Measurements from ENCODE around the gene MBP. TPM values are rescaled to one million over a fixed set of nuclear protein-coding genes. Genes with fewer than 3 reads are reported as not detected.
A peak's percentile ranks its signal among the peaks of the same experiment; 100 is the strongest.

MBP gene
- total RNA-seq, 1 donor from 2014 or later = 22.4 TPM

GRCh38 chr18:77015169-77015568 is 117.4 kb downstream of the MBP start:
- Histone ChIP-seq H3K4me3 (ENCODE audit: low read length in 3 of 3) (no peak overlapping the region), H3K36me3 (ENCODE audit: control insufficient read depth in 3 of 3, insufficient read depth in 3 of 3, low read length in 3 of 3) (peaks cover 8 to 14% (median 10%) of the 10 kb centered on the region in 3 donors), H3K27me3 (ENCODE audit: control insufficient read depth in 3 of 3, insufficient read depth in 3 of 3, low read length in 3 of 3) (no peaks in the 10 kb centered on the region), H3K4me1 (ENCODE audit: control insufficient read depth in 3 of 3, insufficient read depth in 3 of 3, low read length in 3 of 3) (peaks cover 16 to 24% (median 21%) of the 10 kb centered on the region in 3 donors), H3K9me3 (ENCODE audit: control insufficient read depth in 3 of 3, low read length in 3 of 3) (no peaks in the 10 kb centered on the region), H3K9ac (ENCODE audit: low read depth in 1 of 3, low read length in 3 of 3) (no peak overlapping the region), H3K27ac (ENCODE audit: low read depth, low read length) (no peak overlapping the region)

DNA sequence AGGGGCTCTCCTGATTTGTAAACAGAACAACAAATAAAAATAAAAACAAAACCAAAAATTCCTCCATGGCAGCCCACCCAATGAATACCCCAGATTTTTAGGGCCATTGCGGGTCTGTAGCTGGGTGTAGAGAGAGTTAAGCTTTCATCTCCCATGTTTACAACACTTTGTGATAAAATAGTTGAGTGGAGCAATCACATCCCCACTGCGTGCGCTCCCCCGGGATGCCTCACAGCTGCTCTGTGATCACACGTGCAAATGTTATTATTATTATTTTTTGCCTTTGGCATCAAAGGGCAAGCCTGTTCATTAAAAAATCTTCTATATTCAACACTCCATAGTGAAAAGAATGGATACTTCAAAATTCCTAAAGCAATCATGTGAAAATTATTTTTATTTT is 118.0 kb downstream of the MBP start:
- Histone ChIP-seq H3K4me3 (ENCODE audit: low read length in 3 of 3) (no peak overlapping the region), H3K4me1 (ENCODE audit: control insufficient read depth in 3 of 3, insufficient read depth in 3 of 3, low read length in 3 of 3) (peaks cover 16 to 22% (median 21%) of the 10 kb centered on the region in 3 donors)

DNA sequence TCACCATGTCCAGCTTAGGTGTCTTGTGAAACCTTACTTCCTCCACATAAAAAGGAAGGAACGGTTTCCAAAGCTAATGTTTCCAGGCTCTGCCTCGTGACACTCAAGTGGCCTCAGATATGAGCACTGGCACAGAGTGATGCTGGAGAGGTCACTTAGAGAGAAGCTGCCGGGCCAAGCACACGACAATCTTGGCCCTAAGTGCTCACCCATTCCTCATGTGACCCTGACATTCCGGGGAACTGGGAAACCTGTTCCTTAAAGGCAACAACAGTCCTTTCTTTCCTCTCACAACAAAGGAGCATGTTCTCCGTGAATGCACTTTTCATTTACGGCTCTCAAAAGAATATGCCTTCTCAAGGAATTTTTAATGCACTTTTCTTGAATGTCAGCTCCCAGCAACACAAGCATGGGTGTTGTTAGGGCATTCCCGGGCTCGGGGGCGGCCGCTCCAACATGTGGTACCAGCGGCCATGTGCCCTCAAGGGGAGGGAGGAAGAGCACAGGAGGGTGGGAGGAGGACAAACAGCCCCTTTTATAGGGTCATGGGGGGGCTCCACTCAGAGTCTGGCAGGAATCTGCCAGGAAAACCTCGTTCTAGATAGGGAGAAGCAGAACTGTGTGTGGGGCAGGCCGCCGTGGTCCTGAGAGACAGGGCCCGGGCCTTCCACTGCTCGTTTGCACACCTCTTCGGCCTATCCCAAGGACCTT is 118.6 kb downstream of the MBP start:
- Histone ChIP-seq H3K27me3 (ENCODE audit: control insufficient read depth in 3 of 3, insufficient read depth in 3 of 3, low read length in 3 of 3) (no peaks in the 10 kb centered on the region), H3K9me3 (ENCODE audit: control insufficient read depth in 3 of 3, low read length in 3 of 3) (no peaks in the 10 kb centered on the region), H3K9ac (ENCODE audit: low read depth in 1 of 3, low read length in 3 of 3) (peak overlapping the region; percentile 42 to 80 (median 57)), H3K27ac (ENCODE audit: low read depth, low read length) (peak overlapping the region; percentile 87), H3K36me3 (ENCODE audit: control insufficient read depth in 3 of 3, insufficient read depth in 3 of 3, low read length in 3 of 3) (peaks cover 7 to 12% (median 8%) of the 10 kb centered on the region in 3 donors), H3K4me1 (ENCODE audit: control insufficient read depth in 3 of 3, insufficient read depth in 3 of 3, low read length in 3 of 3) (peaks cover 16 to 22% (median 21%) of the 10 kb centered on the region in 3 donors), H3K4me3 (ENCODE audit: low read length in 3 of 3) (peak overlapping the region; percentile 3 to 37 (median 17))

More for the DNA sequence above, 118.0 kb downstream of the MBP start:
- Histone ChIP-seq H3K9ac (ENCODE audit: low read depth in 1 of 3, low read length in 3 of 3) (peak overlapping the region; percentile 42 to 80 (median 57)), H3K27ac (ENCODE audit: low read depth, low read length) (peak overlapping the region; percentile 87), H3K9me3 (ENCODE audit: control insufficient read depth in 3 of 3, low read length in 3 of 3) (no peaks in the 10 kb centered on the region), H3K36me3 (ENCODE audit: control insufficient read depth in 3 of 3, insufficient read depth in 3 of 3, low read length in 3 of 3) (peaks cover 8 to 13% (median 10%) of the 10 kb centered on the region in 3 donors), H3K27me3 (ENCODE audit: control insufficient read depth in 3 of 3, insufficient read depth in 3 of 3, low read length in 3 of 3) (no peaks in the 10 kb centered on the region)

DNA sequence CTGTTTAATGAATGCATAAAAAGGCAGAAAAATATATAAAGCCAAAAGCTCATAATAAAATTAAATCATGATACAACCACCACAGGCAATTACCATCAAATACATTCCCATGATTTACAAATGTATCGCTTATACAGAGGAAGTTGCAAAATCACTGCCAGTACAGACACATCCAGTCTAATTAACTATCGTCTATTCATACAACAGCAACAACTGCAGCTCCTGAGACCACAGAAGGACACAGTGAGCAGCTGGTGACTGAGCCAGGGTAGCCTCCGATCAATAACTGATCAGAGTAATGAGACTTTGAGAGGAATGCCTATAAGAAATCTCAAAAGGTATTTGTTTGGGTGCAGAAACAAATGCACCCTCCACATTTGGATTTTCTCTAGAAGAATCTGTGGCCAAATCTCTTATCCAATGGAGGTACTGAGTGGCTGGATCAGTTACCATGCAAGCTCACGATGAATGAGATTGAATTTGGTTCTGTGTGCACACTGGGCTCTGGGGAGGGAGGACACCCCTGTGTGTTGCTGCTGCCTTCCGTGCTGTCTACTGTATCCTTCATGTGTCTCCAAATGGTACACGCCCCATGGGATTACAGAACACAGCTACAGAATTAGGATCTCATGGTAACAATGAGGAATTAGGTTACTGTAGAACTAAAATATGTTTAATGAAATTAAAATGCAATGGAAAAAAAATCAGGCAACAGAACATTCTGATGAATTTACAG is 119.6 kb downstream of the MBP start:
- Histone ChIP-seq H3K27ac (ENCODE audit: low read depth, low read length) (peak overlapping the region; percentile 87), H3K4me3 (ENCODE audit: low read length in 3 of 3) (no peak overlapping the region), H3K4me1 (ENCODE audit: control insufficient read depth in 3 of 3, insufficient read depth in 3 of 3, low read length in 3 of 3) (peaks cover 16 to 25% (median 22%) of the 10 kb centered on the region in 3 donors), H3K9ac (ENCODE audit: low read depth in 1 of 3, low read length in 3 of 3) (peak overlapping the region in 2 of 3 donors; percentile 24 to 80), H3K9me3 (ENCODE audit: control insufficient read depth in 3 of 3, low read length in 3 of 3) (no peaks in the 10 kb centered on the region), H3K36me3 (ENCODE audit: control insufficient read depth in 3 of 3, insufficient read depth in 3 of 3, low read length in 3 of 3) (peaks cover 7 to 12% (median 9%) of the 10 kb centered on the region in 3 donors), H3K27me3 (ENCODE audit: control insufficient read depth in 3 of 3, insufficient read depth in 3 of 3, low read length in 3 of 3) (no peaks in the 10 kb centered on the region)

DNA sequence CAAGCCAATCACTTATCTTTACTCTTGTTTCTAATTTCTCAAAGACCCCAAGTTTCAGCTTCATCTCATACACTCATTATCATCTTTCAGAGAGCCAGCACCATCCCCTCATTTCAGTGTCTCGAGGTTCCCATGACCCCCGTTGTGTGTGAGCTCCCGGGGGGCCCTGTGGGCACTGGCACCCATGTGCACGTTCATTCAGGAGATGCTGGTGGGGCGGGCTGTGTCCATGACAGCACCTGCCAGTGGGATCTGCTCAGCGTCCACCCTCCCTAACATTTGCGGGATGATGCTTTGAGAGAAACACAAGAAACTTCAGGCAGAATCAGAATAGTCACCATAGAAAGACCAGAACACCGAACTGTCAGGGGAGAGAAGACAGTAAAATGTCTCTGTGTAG is 120.5 kb downstream of the MBP start:
- peaks cover 19 to 34% (median 24%) of the 10 kb centered on the region in 3 donors for H3K4me1 ChIP-seq (ENCODE audit: control insufficient read depth in 3 of 3, insufficient read depth in 3 of 3, low read length in 3 of 3)
- no peak overlapping the region for H3K27ac ChIP-seq (ENCODE audit: low read depth, low read length)
- no peaks in the 10 kb centered on the region for H3K9me3 ChIP-seq (ENCODE audit: control insufficient read depth in 3 of 3, low read length in 3 of 3)
- H3K9ac ChIP-seq (ENCODE audit: low read depth in 1 of 3, low read length in 3 of 3) = no peak overlapping the region
- H3K36me3 ChIP-seq (ENCODE audit: control insufficient read depth in 3 of 3, insufficient read depth in 3 of 3, low read length in 3 of 3) = peaks cover 7 to 11% (median 9%) of the 10 kb centered on the region in 3 donors
- H3K27me3 ChIP-seq (ENCODE audit: control insufficient read depth in 3 of 3, insufficient read depth in 3 of 3, low read length in 3 of 3) = no peaks in the 10 kb centered on the region
- no peak overlapping the region for H3K4me3 ChIP-seq (ENCODE audit: low read length in 3 of 3)

DNA sequence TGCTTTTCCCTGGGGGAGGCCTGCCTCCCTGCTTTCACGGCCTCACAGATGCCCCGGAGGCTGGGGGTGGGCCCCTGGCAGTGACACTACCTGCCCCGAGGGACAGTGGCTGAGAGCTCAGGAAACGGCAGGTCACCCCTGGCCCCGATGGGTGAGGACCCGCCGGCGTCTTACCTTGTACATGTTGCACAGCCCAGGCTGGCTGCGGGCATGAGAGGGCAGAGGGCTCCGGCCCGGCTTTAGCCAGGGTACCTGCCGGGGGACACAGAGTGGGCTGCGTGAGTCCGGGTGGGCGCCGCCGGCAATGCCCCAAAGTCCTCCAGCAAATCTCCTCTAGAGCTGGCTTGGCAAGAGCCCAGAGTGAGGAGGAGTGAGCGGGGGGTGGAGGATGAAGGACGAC is 122.9 kb downstream of the MBP start:
- Histone ChIP-seq H3K9ac (ENCODE audit: low read depth in 1 of 3, low read length in 3 of 3) (no peak overlapping the region), H3K9me3 (ENCODE audit: control insufficient read depth in 3 of 3, low read length in 3 of 3) (no peaks in the 10 kb centered on the region), H3K4me3 (ENCODE audit: low read length in 3 of 3) (no peak overlapping the region), H3K27ac (ENCODE audit: low read depth, low read length) (no peak overlapping the region), H3K4me1 (ENCODE audit: control insufficient read depth in 3 of 3, insufficient read depth in 3 of 3, low read length in 3 of 3) (peaks cover 22 to 53% (median 24%) of the 10 kb centered on the region in 3 donors), H3K27me3 (ENCODE audit: control insufficient read depth in 3 of 3, insufficient read depth in 3 of 3, low read length in 3 of 3) (no peaks in the 10 kb centered on the region), H3K36me3 (ENCODE audit: control insufficient read depth in 3 of 3, insufficient read depth in 3 of 3, low read length in 3 of 3) (peaks cover 0 to 10% (median 4%) of the 10 kb centered on the region in 3 donors)

DNA sequence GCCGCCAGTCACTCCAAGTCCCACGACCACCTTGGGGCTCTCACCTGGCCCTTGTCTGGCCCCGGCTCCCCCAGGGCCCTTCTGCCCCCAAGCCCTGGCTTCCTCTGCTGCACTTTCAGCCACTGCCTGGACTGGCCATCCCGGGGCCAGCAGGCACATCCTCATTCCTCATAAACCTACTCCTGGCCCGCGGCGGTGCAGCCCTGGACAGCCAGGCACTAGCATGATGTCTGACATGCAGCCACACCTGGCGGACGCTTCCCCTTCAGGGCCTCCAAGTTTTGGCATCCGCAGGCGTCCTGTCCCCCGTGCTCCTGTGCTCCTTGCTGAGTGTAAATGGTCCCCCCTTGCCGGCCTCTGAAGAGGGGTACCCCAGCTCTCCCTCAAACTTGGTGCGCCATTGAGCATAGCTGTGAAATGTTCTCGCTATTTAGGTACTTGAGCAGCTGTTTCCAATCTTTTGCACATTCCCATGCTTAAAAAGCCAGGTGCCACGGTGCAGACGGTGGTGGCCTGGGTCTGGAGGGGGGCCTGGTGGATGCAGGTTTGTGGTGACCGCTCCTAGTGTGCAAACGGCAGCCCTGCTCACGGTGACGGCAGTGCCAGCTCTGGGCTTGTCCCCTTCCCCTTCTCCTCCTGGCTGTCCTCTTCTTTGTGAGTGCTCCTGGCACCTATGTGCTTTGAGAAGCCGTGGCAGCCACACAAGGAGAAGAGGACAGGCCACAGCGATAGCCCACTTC is 123.8 kb downstream of the MBP start:
- no peaks in the 10 kb centered on the region for H3K9me3 ChIP-seq (ENCODE audit: control insufficient read depth in 3 of 3, low read length in 3 of 3)
- no peak overlapping the region for H3K4me3 ChIP-seq (ENCODE audit: low read length in 3 of 3)
- H3K36me3 ChIP-seq (ENCODE audit: control insufficient read depth in 3 of 3, insufficient read depth in 3 of 3, low read length in 3 of 3) = peaks cover 0 to 12% (median 4%) of the 10 kb centered on the region in 3 donors
- H3K27me3 ChIP-seq (ENCODE audit: control insufficient read depth in 3 of 3, insufficient read depth in 3 of 3, low read length in 3 of 3) = no peaks in the 10 kb centered on the region
- no peak overlapping the region for H3K9ac ChIP-seq (ENCODE audit: low read depth in 1 of 3, low read length in 3 of 3)
- peaks cover 13 to 44% (median 15%) of the 10 kb centered on the region in 3 donors for H3K4me1 ChIP-seq (ENCODE audit: control insufficient read depth in 3 of 3, insufficient read depth in 3 of 3, low read length in 3 of 3)
- H3K27ac ChIP-seq (ENCODE audit: low read depth, low read length) = no peak overlapping the region

- no peaks in the 10 kb centered on the region for H3K9me3 ChIP-seq (ENCODE audit: control insufficient read depth in 3 of 3, low read length in 3 of 3)
Observed at GRCh38 chr18:77008006-77008405, 124.6 kb downstream of the MBP start.

DNA sequence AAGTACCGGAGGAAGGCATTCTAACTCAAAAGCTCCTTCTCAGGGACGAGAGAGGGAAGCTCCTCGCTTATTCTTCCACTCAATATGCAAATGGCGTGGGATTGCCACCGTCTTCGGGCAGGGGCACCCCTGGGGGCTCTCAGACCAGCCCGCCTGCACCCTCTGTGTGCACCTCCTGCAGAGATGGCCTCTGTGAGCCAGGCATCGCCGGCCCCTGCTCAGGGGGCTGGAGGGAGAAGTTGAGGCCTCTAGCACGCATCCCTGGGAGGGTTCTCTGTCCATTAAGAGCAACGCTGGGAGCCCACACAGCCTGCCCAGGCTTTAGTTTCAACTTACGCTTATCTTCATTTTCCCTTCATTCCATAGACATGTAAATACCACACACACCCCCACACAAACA is 125.3 kb downstream of the MBP start:
- Histone ChIP-seq H3K4me1 (ENCODE audit: control insufficient read depth in 3 of 3, insufficient read depth in 3 of 3, low read length in 3 of 3) (peaks cover 6 to 35% (median 7%) of the 10 kb centered on the region in 3 donors), H3K9ac (ENCODE audit: low read depth in 1 of 3, low read length in 3 of 3) (no peak overlapping the region), H3K27ac (ENCODE audit: low read depth, low read length) (peak overlapping the region; percentile 38), H3K4me3 (ENCODE audit: low read length in 3 of 3) (no peak overlapping the region), H3K36me3 (ENCODE audit: control insufficient read depth in 3 of 3, insufficient read depth in 3 of 3, low read length in 3 of 3) (peaks cover 0 to 12% (median 4%) of the 10 kb centered on the region in 3 donors), H3K9me3 (ENCODE audit: control insufficient read depth in 3 of 3, low read length in 3 of 3) (no peaks in the 10 kb centered on the region), H3K27me3 (ENCODE audit: control insufficient read depth in 3 of 3, insufficient read depth in 3 of 3, low read length in 3 of 3) (no peaks in the 10 kb centered on the region)

More at GRCh38 chr18:77008006-77008405, 124.6 kb downstream of the MBP start:
- Histone ChIP-seq H3K9ac (ENCODE audit: low read depth in 1 of 3, low read length in 3 of 3) (no peak overlapping the region), H3K27me3 (ENCODE audit: control insufficient read depth in 3 of 3, insufficient read depth in 3 of 3, low read length in 3 of 3) (no peaks in the 10 kb centered on the region), H3K36me3 (ENCODE audit: control insufficient read depth in 3 of 3, insufficient read depth in 3 of 3, low read length in 3 of 3) (peaks cover 0 to 12% (median 4%) of the 10 kb centered on the region in 3 donors), H3K4me1 (ENCODE audit: control insufficient read depth in 3 of 3, insufficient read depth in 3 of 3, low read length in 3 of 3) (peaks cover 6 to 37% (median 8%) of the 10 kb centered on the region in 3 donors), H3K27ac (ENCODE audit: low read depth, low read length) (no peak overlapping the region), H3K4me3 (ENCODE audit: low read length in 3 of 3) (no peak overlapping the region)

Measured in skeletal muscle tissue (tissue), 4 donors.